ENCODE results near the gene BBX.

The BBX gene

GRCh38 chr3:107757140-107757539 lies 234.4 kb downstream of the BBX start:
- Histone ChIP-seq H3K27ac (ENCODE audit: low read length) (no peak overlapping the region), H3K4me1 (ENCODE audit: control insufficient read depth in 1 of 2, insufficient read depth in 2 of 2, low read length in 2 of 2) (no peaks in the 10 kb centered on the region), H3K9me3 (ENCODE audit: control insufficient read depth in 1 of 2, low read length in 2 of 2) (no peaks in the 10 kb centered on the region), H3K4me3 (ENCODE audit: low read depth in 1 of 2, low read length in 2 of 2) (no peak overlapping the region), H3K27me3 (ENCODE audit: low read depth, low read length) (no peaks in the 10 kb centered on the region), H3K36me3 (ENCODE audit: control insufficient read depth in 1 of 2, insufficient read depth in 2 of 2, low read length in 2 of 2) (peaks cover 0 to 6% of the 10 kb centered on the region in 2 donors)

GRCh38 chr3:107760144-107760543 lies 237.4 kb downstream of the BBX start:
- H3K9me3 ChIP-seq (ENCODE audit: control insufficient read depth in 1 of 2, low read length in 2 of 2) = no peaks in the 10 kb centered on the region
- H3K4me1 ChIP-seq (ENCODE audit: control insufficient read depth in 1 of 2, insufficient read depth in 2 of 2, low read length in 2 of 2) = no peaks in the 10 kb centered on the region
- H3K27ac ChIP-seq (ENCODE audit: low read length) = no peak overlapping the region
- no peaks in the 10 kb centered on the region for H3K27me3 ChIP-seq (ENCODE audit: low read depth, low read length)
- H3K4me3 ChIP-seq (ENCODE audit: low read depth in 1 of 2, low read length in 2 of 2) = no peak overlapping the region
- peaks cover 0 to 6% of the 10 kb centered on the region in 2 donors for H3K36me3 ChIP-seq (ENCODE audit: control insufficient read depth in 1 of 2, insufficient read depth in 2 of 2, low read length in 2 of 2)

- Histone ChIP-seq H3K27me3 (ENCODE audit: low read depth, low read length) (no peaks in the 10 kb centered on the region), H3K9me3 (ENCODE audit: control insufficient read depth in 1 of 2, low read length in 2 of 2) (no peaks in the 10 kb centered on the region), H3K36me3 (ENCODE audit: control insufficient read depth in 1 of 2, insufficient read depth in 2 of 2, low read length in 2 of 2) (peaks cover 0 to 6% of the 10 kb centered on the region in 2 donors), H3K27ac (ENCODE audit: low read length) (no peak overlapping the region), H3K4me1 (ENCODE audit: control insufficient read depth in 1 of 2, insufficient read depth in 2 of 2, low read length in 2 of 2) (no peaks in the 10 kb centered on the region), H3K4me3 (ENCODE audit: low read depth in 1 of 2, low read length in 2 of 2) (no peak overlapping the region)
Observed at GRCh38 chr3:107761391-107761790, 238.6 kb downstream of the BBX start.

GRCh38 chr3:107765524-107765923 lies 242.8 kb downstream of the BBX start:
- no peaks in the 10 kb centered on the region for H3K36me3 ChIP-seq (ENCODE audit: control insufficient read depth in 1 of 2, insufficient read depth in 2 of 2, low read length in 2 of 2)
- H3K27me3 ChIP-seq (ENCODE audit: low read depth, low read length) = no peaks in the 10 kb centered on the region
- H3K4me1 ChIP-seq (ENCODE audit: control insufficient read depth in 1 of 2, insufficient read depth in 2 of 2, low read length in 2 of 2) = no peaks in the 10 kb centered on the region
- no peaks in the 10 kb centered on the region for H3K9me3 ChIP-seq (ENCODE audit: control insufficient read depth in 1 of 2, low read length in 2 of 2)
- no peak overlapping the region for H3K4me3 ChIP-seq (ENCODE audit: low read depth in 1 of 2, low read length in 2 of 2)
- no peak overlapping the region for H3K27ac ChIP-seq (ENCODE audit: low read length)

- H3K36me3 ChIP-seq (ENCODE audit: control insufficient read depth in 1 of 2, insufficient read depth in 2 of 2, low read length in 2 of 2) = peaks cover under 1 to 3% of the 10 kb centered on the region in 2 donors
- H3K27me3 ChIP-seq (ENCODE audit: low read depth, low read length) = no peaks in the 10 kb centered on the region
- H3K4me3 ChIP-seq (ENCODE audit: low read depth in 1 of 2, low read length in 2 of 2) = no peak overlapping the region
- H3K4me1 ChIP-seq (ENCODE audit: control insufficient read depth in 1 of 2, insufficient read depth in 2 of 2, low read length in 2 of 2) = no peaks in the 10 kb centered on the region
- no peaks in the 10 kb centered on the region for H3K9me3 ChIP-seq (ENCODE audit: control insufficient read depth in 1 of 2, low read length in 2 of 2)
- no peak overlapping the region for H3K27ac ChIP-seq (ENCODE audit: low read length)
Observed at GRCh38 chr3:107767897-107768605, 245.3 kb downstream of the BBX start.

GRCh38 chr3:107769882-107770281 lies 247.1 kb downstream of the BBX start:
- H3K9me3 ChIP-seq (ENCODE audit: control insufficient read depth in 1 of 2, low read length in 2 of 2) = no peaks in the 10 kb centered on the region
- H3K27ac ChIP-seq (ENCODE audit: low read length) = no peak overlapping the region
- H3K4me1 ChIP-seq (ENCODE audit: control insufficient read depth in 1 of 2, insufficient read depth in 2 of 2, low read length in 2 of 2) = no peaks in the 10 kb centered on the region
- H3K27me3 ChIP-seq (ENCODE audit: low read depth, low read length) = no peaks in the 10 kb centered on the region
- no peak overlapping the region for H3K4me3 ChIP-seq (ENCODE audit: low read depth in 1 of 2, low read length in 2 of 2)
- peaks cover 11 to 16% of the 10 kb centered on the region in 2 donors for H3K36me3 ChIP-seq (ENCODE audit: control insufficient read depth in 1 of 2, insufficient read depth in 2 of 2, low read length in 2 of 2)

GRCh38 chr3:107772016-107772415 lies 249.3 kb downstream of the BBX start:
- H3K4me3 ChIP-seq (ENCODE audit: low read depth in 1 of 2, low read length in 2 of 2) = no peak overlapping the region
- no peaks in the 10 kb centered on the region for H3K27me3 ChIP-seq (ENCODE audit: low read depth, low read length)
- peaks cover 15 to 17% of the 10 kb centered on the region in 2 donors for H3K36me3 ChIP-seq (ENCODE audit: control insufficient read depth in 1 of 2, insufficient read depth in 2 of 2, low read length in 2 of 2)
- no peak overlapping the region for H3K27ac ChIP-seq (ENCODE audit: low read length)
- H3K4me1 ChIP-seq (ENCODE audit: control insufficient read depth in 1 of 2, insufficient read depth in 2 of 2, low read length in 2 of 2) = no peaks in the 10 kb centered on the region
- H3K9me3 ChIP-seq (ENCODE audit: control insufficient read depth in 1 of 2, low read length in 2 of 2) = no peaks in the 10 kb centered on the region

GRCh38 chr3:107775974-107776373 lies 253.2 kb downstream of the BBX start:
- Histone ChIP-seq H3K4me1 (ENCODE audit: control insufficient read depth in 1 of 2, insufficient read depth in 2 of 2, low read length in 2 of 2) (no peaks in the 10 kb centered on the region), H3K27ac (ENCODE audit: low read length) (no peak overlapping the region), H3K27me3 (ENCODE audit: low read depth, low read length) (no peaks in the 10 kb centered on the region), H3K4me3 (ENCODE audit: low read depth in 1 of 2, low read length in 2 of 2) (no peak overlapping the region), H3K36me3 (ENCODE audit: control insufficient read depth in 1 of 2, insufficient read depth in 2 of 2, low read length in 2 of 2) (peaks cover 29 to 36% of the 10 kb centered on the region in 2 donors), H3K9me3 (ENCODE audit: control insufficient read depth in 1 of 2, low read length in 2 of 2) (no peaks in the 10 kb centered on the region)

- H3K9me3 ChIP-seq (ENCODE audit: control insufficient read depth in 1 of 2, low read length in 2 of 2) = no peaks in the 10 kb centered on the region
- H3K4me3 ChIP-seq (ENCODE audit: low read depth in 1 of 2, low read length in 2 of 2) = no peak overlapping the region
- H3K27ac ChIP-seq (ENCODE audit: low read length) = no peak overlapping the region
- no peaks in the 10 kb centered on the region for H3K27me3 ChIP-seq (ENCODE audit: low read depth, low read length)
- H3K4me1 ChIP-seq (ENCODE audit: control insufficient read depth in 1 of 2, insufficient read depth in 2 of 2, low read length in 2 of 2) = no peaks in the 10 kb centered on the region
- H3K36me3 ChIP-seq (ENCODE audit: control insufficient read depth in 1 of 2, insufficient read depth in 2 of 2, low read length in 2 of 2) = peaks cover 16 to 36% of the 10 kb centered on the region in 2 donors
Observed at GRCh38 chr3:107781253-107781652, 258.5 kb downstream of the BBX start.

GRCh38 chr3:107782054-107782453 lies 259.3 kb downstream of the BBX start:
- Histone ChIP-seq H3K4me1 (ENCODE audit: control insufficient read depth in 1 of 2, insufficient read depth in 2 of 2, low read length in 2 of 2) (no peaks in the 10 kb centered on the region), H3K36me3 (ENCODE audit: control insufficient read depth in 1 of 2, insufficient read depth in 2 of 2, low read length in 2 of 2) (peaks cover 16 to 34% of the 10 kb centered on the region in 2 donors), H3K27ac (ENCODE audit: low read length) (no peak overlapping the region), H3K9me3 (ENCODE audit: control insufficient read depth in 1 of 2, low read length in 2 of 2) (no peaks in the 10 kb centered on the region), H3K4me3 (ENCODE audit: low read depth in 1 of 2, low read length in 2 of 2) (no peak overlapping the region), H3K27me3 (ENCODE audit: low read depth, low read length) (no peaks in the 10 kb centered on the region)

- Histone ChIP-seq H3K27me3 (ENCODE audit: low read depth, low read length) (no peaks in the 10 kb centered on the region), H3K27ac (ENCODE audit: low read length) (no peak overlapping the region), H3K4me3 (ENCODE audit: low read depth in 1 of 2, low read length in 2 of 2) (no peak overlapping the region), H3K36me3 (ENCODE audit: control insufficient read depth in 1 of 2, insufficient read depth in 2 of 2, low read length in 2 of 2) (peaks cover 10 to 13% of the 10 kb centered on the region in 2 donors), H3K4me1 (ENCODE audit: control insufficient read depth in 1 of 2, insufficient read depth in 2 of 2, low read length in 2 of 2) (no peaks in the 10 kb centered on the region), H3K9me3 (ENCODE audit: control insufficient read depth in 1 of 2, low read length in 2 of 2) (no peaks in the 10 kb centered on the region)
Observed at GRCh38 chr3:107790612-107791011, 267.9 kb downstream of the BBX start.

- Histone ChIP-seq H3K4me3 (ENCODE audit: low read depth in 1 of 2, low read length in 2 of 2) (no peak overlapping the region), H3K27me3 (ENCODE audit: low read depth, low read length) (no peaks in the 10 kb centered on the region), H3K36me3 (ENCODE audit: control insufficient read depth in 1 of 2, insufficient read depth in 2 of 2, low read length in 2 of 2) (peaks cover 10 to 13% of the 10 kb centered on the region in 2 donors), H3K27ac (ENCODE audit: low read length) (no peak overlapping the region), H3K4me1 (ENCODE audit: control insufficient read depth in 1 of 2, insufficient read depth in 2 of 2, low read length in 2 of 2) (no peaks in the 10 kb centered on the region), H3K9me3 (ENCODE audit: control insufficient read depth in 1 of 2, low read length in 2 of 2) (no peaks in the 10 kb centered on the region)
Observed at GRCh38 chr3:107791027-107791426, 268.3 kb downstream of the BBX start.
